NCI-H128 (cell line): ENCODE data around the gene FHIT.
A peak's percentile ranks its signal among the peaks of the same experiment; 100 is the strongest.

Experiments
- DNase-seq: peaks from one replicate; lab custom pipeline; 2025; ENCODE audit not compliant: unreplicated experiment; lab: John Stamatoyannopoulos, UW

Gene FHIT

DNA sequence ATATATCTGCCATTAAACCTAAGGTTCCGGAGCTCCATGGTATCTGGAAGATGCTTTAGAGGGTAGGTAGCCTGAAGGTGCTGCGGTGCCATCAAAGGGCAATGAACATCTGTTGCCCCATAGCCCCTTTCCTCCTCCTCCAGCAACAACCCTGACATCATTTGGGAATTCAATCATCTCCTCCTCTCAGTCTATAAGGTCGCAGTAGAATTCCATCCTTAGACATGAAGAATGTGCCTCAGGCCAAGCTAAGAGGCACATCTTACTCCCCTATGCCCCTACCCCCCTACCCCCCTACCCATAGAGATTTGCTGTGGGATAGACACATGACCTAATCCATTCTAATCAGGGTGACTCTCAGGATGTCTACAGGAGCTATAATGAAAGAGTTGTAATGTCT lies 1101.8 kb downstream of the FHIT start:
- no peak for DNase-seq

DNA sequence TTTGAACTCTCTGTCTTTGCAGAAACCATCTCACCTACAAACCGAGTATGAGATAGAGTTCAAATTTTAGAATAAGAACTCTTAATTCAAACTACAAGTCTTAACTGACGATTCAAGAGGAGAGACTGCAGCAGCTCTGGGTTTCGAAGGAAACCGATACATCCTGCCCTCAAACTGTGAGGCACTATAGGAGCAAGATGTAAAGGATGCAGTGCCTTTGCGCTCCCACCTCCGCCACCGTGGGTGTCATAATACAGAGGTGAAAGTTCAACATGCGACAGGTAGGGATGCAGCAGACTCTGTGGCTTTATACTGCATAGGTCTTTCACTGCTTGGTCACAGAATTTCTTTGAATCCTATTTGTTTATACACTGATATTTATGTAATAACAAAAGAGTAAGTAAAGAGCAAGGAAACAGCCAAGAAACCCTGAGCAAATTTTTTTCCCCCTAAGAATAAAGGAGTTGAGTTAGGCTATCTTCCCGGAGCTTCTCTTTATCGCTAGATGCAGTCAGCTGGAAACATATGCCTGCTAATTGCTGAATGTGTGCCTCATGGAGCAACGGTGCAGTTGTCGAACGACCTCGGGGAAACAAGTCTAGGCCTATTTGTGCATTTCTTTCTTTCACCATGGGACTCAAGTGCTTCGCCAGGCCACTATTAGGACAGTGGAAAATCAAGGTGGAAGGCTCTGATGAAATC lies 1103.9 kb downstream of the FHIT start:
- DNase-seq: no peak

DNA sequence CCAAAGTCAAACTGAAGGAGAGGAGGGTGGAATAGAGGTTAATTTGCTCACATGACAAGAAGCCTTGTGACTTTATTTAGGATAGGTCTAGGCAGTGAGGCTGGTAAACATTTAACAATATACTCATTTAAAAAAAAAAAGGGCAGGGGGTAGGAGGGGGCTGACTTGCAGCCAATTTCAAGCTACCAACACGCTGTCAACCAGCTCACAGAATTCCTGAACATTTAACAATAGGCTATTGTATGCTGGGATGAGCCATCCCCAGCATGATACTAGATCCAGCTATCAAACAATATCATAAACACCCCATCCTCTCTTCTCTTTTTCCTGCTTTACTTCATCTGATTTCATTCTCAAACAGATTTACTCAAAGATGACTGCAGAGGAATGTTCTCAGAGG lies 1105.1 kb downstream of the FHIT start:
- no peak for DNase-seq

DNA sequence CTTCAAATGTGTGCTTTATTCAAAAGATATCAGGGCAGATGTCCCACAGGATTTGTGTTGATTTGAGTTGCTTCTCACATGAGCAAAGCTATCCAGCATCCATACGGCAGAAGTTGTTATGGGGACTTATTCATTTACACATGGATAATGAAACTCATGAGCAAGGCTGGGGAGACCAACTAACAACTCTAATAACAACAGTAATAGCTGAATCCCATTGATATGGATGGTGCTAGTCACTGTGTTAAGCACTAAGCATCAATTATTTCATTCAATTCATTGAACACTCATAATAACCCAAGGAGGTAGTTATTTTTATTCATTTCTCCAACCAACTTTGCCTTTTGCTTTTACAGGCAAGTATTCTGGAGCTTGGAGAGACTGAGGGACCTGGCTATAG lies 1107.2 kb downstream of the FHIT start:
- no peak for DNase-seq

DNA sequence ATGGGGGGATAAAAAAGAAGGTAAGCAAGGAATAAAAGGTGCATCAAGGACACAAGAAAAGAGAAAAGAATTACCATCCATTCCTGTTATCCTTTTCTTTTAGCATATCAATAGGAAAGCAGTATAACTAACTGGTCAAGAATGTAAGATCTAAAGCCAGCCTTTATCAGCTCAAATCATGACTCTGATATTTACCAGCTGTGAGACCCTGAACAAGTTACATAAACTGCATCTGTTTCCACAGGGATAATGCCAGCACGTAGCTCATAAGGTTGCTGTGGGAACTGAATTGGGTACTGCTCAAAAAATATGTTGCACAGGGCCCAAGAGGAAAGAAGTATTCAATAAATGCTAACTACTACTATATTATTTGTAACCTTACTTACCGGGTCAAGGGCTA lies 1109.2 kb downstream of the FHIT start:
- DNase-seq: no peak

DNA sequence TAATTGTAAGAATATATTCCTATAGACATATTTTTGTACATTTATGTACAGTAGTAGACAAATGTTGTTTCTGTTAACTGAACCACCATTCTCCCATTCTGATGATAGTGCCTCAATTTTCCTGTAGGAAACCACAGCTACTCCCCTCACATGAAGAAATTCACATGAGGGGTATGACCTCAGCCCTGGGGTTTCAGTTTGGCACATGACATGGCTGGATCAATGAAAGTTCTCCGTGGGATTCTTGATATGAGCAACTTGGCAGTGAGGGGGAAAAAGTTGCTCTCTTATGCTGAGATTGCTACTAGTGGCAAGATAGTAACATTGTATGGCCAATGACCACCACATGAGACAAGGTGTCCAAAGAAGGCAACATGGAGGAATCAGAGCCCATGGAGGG lies 1111.1 kb downstream of the FHIT start:
- DNase-seq: no peak

DNA sequence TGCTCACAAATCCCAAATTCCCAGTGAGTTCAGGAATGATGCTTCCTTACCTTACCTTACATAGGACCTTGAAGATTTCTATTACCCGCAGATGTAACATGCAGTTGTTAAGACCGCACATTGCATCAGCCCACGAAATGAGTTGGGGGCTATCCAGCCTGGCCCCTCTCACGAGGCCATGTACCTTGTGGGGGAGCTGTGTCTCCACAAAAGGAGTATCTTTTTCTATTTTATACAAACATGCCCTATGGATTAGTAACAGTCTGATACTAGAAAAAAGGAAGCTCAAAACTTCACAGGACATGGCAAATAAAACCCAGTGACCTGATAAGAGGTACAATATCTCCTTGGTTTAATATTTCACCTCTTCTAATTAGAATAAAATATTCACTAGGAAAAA lies 1114.7 kb downstream of the FHIT start:
- no peak for DNase-seq

DNA sequence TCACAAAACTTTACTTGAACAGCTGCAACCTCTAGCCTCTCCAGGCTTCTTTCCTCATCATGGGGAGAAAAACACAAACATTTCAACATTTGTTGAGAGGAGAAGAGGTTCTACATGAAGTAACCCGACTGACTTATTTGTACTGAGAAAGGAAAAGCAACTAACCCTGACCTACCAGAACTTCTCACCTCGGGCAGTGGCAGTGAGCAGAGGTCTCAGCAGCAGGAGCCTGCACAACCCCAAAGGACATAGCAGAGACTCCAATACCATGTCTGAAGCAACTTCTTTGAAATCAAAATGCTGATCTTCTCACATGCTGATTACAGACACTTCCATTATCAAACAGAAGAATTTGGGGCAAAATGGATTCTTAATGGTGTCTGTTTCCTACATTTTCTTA lies 1115.8 kb downstream of the FHIT start:
- no peak for DNase-seq

DNA sequence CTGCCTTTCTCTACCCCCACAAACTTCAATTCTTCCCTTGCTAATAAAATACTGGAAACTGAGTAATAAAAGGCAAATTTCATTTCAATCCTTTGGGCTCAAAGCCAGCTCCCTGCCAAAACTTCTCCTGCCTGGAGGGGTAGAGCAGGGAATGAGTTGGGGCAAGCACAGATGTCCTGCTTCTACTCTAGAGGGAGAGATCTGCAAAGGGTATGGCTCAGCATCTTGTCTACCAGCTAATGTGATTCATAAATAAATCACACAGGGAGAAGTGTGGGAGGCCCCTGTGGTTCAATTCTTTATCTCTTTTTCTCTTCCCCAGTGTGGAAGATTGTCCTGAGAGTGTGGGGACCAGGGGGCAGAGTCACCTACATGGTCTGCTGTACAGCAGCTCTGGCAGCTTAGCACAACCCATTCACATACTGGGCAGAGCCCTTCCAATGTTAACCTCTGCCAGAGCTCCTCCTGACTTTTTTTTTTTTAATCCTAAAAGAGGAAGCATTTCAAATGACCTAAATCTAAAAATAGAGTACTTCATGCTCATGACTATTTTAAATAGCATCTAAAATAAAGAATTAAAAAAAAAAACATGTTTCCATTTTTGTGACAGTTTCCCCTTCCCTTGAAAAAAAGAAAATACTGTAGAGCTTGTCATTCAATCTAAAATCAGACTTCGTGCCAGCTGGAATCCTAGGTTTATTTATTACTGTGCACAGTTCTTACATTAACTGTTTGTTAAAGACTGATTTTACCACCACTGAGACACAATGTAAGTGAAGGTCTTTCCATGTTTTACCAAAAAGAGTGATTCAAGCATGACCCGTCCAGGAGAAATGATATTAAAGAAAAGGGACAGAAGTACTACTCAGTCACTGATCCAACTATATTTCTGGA lies 1117.7 kb downstream of the FHIT start:
- no peak for DNase-seq

DNA sequence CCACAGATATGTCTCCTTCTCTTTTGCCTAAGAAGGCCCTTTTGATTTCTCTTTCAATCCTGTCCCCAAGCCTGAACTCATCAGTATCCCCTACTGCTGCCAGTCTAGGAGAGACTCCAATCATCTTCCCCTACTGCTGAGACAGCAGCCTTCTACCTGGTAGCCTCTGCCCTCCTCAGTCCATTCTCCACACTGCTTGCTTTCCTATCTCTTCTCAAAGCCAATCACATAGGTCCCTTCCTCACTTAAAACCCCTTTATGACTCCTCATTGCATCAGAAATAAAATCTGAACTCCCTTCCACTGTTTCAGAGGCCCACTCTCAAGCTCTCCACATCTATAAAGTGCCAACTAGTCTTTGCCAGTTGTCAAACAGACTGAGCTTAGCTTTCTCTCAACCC lies 1119.6 kb downstream of the FHIT start:
- no peak for DNase-seq

DNA sequence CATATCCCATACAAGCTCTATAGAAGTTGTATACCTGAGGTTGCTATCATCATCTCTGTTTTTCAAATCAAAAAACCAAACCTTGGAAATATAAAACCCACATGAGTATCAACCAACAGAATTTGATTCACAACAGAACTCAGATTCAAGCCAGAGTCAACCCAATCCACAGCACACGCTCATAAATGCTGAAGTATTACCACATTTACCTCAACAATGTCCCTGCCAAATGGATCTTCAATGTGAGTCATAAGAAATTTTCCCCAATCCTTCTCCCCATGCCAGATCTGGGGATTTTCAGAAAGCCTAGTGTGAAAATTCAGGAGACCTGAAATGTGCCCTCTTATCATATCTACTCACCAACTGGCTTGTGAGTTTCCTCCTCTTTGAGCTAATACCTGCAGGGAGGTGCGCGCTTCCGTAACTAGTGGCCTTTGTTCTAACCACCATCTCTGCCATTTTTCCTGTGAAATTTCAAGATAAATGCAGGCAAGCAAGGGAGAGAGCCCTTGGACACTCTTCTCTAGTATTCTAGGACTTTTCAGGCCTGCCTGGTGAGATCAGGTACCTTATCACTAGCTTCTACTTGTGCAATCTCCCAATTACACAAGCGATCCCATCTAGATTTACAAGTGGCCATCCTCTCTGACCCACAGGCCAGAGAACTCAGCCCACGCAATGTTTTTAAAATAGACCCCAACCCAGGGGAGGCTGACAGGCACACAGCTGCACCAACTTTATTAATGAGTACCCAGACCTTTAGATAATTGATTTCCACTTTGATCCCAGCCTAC lies 1124.5 kb downstream of the FHIT start:
- no peak for DNase-seq

DNA sequence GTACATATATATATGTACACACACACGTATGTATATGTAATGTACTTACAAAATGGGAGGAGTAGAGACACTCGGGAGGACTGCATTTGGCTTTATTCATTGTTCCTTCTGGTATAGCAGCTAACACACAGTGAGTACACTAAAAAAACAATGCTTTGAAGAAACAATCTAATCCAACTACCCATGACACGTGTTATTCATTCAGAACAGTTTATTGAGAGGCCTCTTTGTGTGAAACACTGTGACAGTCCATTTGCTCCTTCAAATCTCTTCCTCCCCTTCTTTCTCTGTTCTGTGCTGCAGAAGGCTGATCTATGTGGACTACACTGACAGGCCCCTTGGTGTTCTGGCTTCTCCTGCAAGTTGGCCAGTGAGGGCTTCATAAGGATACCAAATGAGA lies 1125.6 kb downstream of the FHIT start:
- DNase-seq: no peak

DNA sequence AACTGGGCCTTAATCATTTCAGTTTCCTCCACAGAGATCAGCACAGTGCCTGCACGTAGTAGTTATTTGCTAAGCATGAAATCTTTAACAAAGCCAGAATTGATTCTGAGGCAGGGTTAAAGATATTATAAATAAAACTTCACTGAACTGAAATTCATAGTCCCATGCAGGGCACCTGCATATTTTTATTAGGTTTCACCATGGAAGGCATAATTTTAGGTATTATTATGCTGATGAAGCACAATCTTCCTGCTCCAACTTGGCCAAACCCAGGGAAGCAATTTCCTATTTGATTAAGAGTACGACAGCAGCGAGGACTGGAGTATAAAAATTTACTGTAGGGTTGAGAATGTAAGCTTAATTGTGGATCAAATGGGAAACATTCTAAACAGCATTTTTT lies 1131.0 kb downstream of the FHIT start:
- no peak for DNase-seq

DNA sequence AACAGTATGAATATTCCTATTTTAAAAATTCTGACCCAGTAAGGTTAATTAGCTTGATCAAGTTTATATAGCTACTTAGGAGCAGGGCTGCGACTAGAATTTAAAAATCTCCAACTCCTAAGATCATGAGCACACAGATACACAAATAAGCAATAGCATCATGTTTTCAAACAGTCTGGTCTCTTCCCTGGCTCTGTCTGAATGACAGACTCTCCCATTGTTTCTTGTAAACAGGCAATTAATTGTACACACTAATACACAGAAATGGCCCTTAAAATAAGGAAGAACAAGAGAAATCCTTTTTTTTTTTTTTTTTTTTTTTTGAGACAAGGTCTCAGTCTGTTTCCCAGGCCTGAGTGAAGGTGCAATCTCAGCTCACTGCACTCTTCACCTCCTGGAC lies 1137.1 kb downstream of the FHIT start:
- DNase-seq: no peak

DNA sequence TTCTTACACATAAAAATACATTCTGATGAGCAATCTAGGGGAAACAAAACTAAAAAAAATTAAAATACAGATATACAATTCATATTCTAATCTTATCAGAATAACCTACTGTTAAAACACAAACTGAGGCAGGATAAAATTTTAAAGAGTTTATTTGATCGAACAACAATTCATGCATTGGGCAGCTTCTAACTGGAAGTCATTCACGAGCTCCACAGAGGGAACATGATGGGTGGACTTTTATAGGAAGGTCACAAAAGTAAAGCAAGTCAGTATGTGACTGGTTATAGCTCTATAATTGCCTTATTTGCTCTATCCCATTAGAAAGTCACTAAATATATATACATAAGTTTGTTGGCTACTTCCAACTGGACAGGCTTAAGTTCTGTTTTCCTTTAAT lies 1144.0 kb downstream of the FHIT start:
- DNase-seq: no peak

DNA sequence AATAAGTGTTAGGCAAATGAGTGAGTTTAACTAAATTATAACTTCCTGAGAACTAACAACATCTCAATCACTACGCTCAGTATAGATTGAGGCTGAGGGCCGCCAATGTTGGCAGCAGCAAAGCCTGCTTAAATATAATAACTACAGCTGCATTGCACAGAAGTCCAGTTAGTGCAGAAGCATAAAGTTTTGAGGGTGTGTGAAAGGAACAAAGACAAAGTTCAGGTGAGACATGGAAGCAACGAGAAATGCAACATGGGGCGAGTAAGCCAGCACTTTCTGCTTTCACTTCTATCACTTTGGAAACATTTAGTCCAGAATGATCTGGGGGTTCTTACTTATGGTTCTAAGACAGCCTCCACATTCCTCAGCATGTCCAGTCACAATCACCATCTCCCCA lies 1149.1 kb downstream of the FHIT start:
- no peak for DNase-seq

DNA sequence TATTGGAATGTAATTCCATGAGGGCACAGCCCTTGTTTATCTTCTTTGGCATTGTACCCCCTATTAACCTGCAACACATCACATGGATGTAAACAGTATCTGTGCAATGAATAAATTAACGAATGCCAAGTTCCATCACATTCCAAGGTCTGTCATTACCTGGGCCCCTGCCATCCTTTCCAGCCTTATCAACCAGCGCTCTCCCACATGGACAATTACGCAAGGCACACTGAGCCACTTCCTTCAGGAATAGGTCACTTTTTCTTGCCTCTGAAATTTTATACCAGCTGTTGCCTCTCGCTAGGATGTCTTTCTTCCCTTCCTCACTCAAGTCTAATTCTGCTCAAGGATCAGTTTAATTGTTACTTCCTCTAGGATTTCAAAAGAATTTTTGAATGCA lies 1149.6 kb downstream of the FHIT start:
- no peak for DNase-seq

DNA sequence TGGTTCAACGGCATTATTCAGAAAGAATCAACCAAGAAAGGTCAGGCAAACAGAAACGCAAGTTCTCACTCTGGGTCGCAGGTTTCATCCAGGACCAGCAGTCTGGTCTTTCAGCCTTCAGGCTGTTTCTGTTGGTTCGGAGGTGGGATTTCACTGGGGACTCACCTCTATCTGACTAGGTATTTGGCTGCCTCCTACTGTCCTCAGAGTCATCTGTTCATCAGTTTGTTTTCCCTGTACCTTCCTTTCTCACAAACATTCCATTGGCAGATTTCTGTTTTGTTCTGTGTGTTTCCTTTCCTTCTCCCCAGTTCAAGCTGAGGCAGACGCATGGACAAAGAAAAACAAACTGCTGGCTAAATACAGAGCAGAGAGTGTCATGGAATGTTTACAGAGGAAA lies 1154.8 kb downstream of the FHIT start:
- DNase-seq: no peak

DNA sequence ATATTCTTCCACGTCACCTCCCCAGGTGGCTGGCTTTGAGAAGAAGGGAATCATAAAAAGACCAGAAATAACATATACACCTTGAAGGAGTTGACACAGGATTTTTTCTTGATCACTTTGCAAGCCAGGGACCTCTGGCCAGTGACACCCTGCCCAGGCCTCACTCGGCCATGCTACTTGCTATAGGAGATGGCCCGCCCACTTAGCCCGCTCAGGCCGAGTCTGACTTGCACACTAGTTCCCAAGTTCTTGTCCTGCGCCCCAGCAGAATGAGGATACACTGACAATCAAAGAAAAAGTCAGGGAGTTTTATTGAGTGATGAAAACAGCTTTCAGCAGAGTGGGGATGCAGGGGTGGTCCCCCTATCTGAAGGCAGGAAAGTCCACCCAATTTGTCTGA lies 1155.3 kb downstream of the FHIT start:
- no peak for DNase-seq

DNA sequence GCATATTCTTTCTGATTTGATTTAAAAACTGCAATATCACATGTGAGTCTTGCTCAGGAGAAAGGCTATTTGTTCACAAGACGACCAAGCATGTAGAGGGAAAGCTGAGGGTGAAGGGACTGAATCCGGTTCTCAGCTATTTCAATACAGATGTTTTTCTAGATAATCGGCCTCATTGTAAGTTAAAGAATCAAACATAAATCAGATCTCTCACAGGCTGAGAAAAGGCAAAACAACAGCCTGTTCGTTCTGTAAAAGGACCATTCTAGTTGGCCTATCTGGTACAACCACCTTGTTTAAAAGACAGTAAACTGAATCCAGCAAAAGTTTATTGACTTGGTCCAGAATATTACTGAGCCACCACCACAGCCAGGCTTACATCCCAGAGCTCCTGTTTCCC lies 1155.7 kb downstream of the FHIT start:
- no peak for DNase-seq

DNA sequence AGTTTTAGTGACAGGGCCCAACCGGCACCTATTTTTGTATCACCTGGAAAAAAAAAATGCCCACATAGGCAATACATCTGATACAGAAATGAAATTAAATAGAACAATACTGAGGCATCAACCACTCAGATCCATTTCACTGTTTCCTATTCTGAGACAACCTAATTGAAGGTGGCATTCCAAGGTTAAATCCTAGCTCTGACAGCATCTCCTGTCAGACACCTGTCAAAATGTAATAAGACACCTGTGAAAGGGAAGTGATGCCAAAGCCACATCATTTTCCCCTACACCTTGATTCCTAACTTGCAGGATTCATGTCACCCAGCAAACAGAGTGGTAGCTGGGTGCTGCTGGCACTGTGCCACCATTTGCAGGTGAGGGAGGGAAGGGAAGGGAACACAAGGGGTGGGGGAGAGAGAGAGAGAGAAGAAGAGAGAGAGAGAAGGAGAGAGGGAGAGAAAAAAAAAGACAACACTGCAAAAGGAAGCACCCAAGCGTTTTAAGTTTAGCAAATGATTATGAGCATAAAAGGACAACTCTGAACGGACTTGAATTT lies 1156.8 kb downstream of the FHIT start:
- peak; percentile 11 for DNase-seq

DNA sequence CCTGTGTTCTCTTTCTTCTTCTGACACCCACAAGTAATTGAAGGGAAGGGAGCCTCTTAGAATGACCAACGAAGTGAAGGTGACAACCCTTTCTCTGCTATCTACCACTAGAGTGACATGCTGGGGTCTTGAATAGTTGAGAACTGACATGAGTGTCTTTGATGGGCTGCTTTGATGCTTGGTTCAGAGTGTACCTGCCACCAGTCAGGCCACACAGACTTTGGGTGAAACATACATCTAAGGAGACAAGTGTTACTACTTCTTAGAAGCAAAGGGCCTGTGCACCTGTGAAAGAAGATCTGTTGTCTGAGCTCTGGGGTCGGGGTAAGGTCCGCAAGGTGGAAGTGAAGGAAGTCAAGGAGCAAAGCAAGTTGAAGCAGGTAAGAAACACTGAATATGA lies 1160.7 kb downstream of the FHIT start:
- DNase-seq: no peak
